Stomach smooth muscle (tissue), 2 donors: Measurements from ENCODE around the gene SPOCD1.

ENCODE experiments used
- H3K27ac ChIP-seq: one replicate; pipeline ENCODE4 v1.7.0; 2013; ENCODE audit warnings: mild to moderate bottlenecking, low read length, inconsistent platforms
- H3K27me3 ChIP-seq, 2 donors: one replicate each; pipeline ENCODE4 v1.7.0; 2013; ENCODE audit warnings: low read length in 2 of 2; ENCODE audit not compliant: insufficient read depth in 2 of 2, control insufficient read depth in 1 of 2
- H3K36me3 ChIP-seq, 2 donors: one replicate each; pipeline ENCODE4 v1.7.0; 2013; ENCODE audit warnings: low read length in 2 of 2; ENCODE audit not compliant: control insufficient read depth in 2 of 2, insufficient read depth in 2 of 2
- H3K4me1 ChIP-seq: one replicate; pipeline ENCODE4 v1.7.0; 2013; ENCODE audit warnings: low read length; ENCODE audit not compliant: control insufficient read depth, insufficient read depth
- H3K4me3 ChIP-seq, 2 donors: one replicate each; pipeline ENCODE4 v1.7.0; 2013; ENCODE audit warnings: low read length in 2 of 2
- H3K9ac ChIP-seq, 2 donors: one replicate each; pipeline ENCODE4 v1.7.0; 2013; ENCODE audit warnings: low read length in 2 of 2, mild to moderate bottlenecking in 1 of 2
- H3K9me3 ChIP-seq, 2 donors: one replicate each; pipeline ENCODE4 v1.7.0; 2013; ENCODE audit warnings: low read length in 2 of 2; ENCODE audit not compliant: control insufficient read depth in 2 of 2
- donor health status: healthy.
- donor health status: Pancreatic carcinoma.

The SPOCD1 gene

DNA sequence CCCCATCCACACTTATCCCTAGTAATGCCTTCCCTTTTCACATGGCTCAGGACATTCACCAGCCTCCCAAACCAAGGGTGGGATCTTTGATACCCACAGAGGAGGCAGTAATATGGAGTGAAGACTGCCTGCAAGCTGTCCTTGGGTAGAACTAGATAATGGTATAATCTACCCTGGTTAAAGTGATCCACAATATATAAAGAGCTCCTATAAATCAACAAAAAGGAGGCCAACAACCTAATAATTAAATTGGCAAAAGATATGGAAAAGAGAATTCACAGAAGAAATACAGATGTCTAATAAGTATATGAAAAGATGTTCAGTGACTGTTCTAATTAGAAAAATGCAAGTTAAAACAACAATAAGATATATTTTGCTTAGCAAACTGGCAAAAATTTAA lies 30.7 kb upstream of the SPOCD1 start:
- Histone ChIP-seq H3K4me1 (no peaks in the 10 kb centered on the region), H3K4me3 (no peak overlapping the region), H3K9ac (no peak overlapping the region), H3K36me3 (no peaks in the 10 kb centered on the region), H3K27me3 (no peaks in the 10 kb centered on the region), H3K27ac (no peak overlapping the region), H3K9me3 (no peaks in the 10 kb centered on the region)

DNA sequence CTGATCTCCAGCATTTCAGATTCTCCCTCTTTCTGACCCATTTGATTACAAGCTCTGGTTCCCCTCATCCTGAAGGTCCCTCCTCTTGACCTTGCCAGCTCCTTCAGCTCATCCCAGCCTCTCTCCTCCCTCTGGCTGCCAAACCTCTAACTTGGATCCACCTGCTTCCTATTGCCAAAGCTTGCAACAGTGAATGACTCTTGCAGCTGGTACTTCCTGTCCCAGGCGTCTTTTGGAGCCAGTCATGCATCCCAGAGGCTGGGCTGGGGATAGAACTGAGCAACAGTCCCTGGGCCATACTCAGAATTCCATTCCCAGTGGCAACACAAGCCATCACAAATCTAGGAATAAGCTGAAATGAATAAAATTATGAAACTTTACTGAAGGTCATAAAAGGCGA lies 27.7 kb upstream of the SPOCD1 start:
- Histone ChIP-seq H3K27ac (no peak overlapping the region), H3K27me3 (no peaks in the 10 kb centered on the region), H3K9ac (no peak overlapping the region), H3K4me3 (no peak overlapping the region), H3K9me3 (no peaks in the 10 kb centered on the region), H3K4me1 (no peaks in the 10 kb centered on the region), H3K36me3 (no peaks in the 10 kb centered on the region)

- Histone ChIP-seq H3K27me3 (peaks cover 0 to 3% of the 10 kb centered on the region in 2 donors), H3K36me3 (no peaks in the 10 kb centered on the region), H3K4me1 (no peaks in the 10 kb centered on the region), H3K9me3 (no peaks in the 10 kb centered on the region), H3K27ac (no peak overlapping the region), H3K4me3 (no peak overlapping the region), H3K9ac (no peak overlapping the region)
These were observed 24.0 kb upstream of the SPOCD1 start for GRCh38 chr1:31839662-31840343.

- no peaks in the 10 kb centered on the region for H3K9me3 ChIP-seq
- no peak overlapping the region for H3K4me3 ChIP-seq
- no peaks in the 10 kb centered on the region for H3K4me1 ChIP-seq
- H3K36me3 ChIP-seq: no peaks in the 10 kb centered on the region
- no peak overlapping the region for H3K27ac ChIP-seq
- H3K9ac ChIP-seq: no peak overlapping the region
- peaks cover 0 to 3% of the 10 kb centered on the region in 2 donors for H3K27me3 ChIP-seq
These were observed 21.8 kb upstream of the SPOCD1 start for GRCh38 chr1:31837451-31838158.

GRCh38 chr1:31836638-31837037 lies 20.8 kb upstream of the SPOCD1 start:
- Histone ChIP-seq H3K9me3 (no peaks in the 10 kb centered on the region), H3K4me3 (no peak overlapping the region), H3K36me3 (no peaks in the 10 kb centered on the region), H3K4me1 (no peaks in the 10 kb centered on the region), H3K27me3 (peaks cover 0 to 3% of the 10 kb centered on the region in 2 donors), H3K9ac (no peak overlapping the region), H3K27ac (no peak overlapping the region)

DNA sequence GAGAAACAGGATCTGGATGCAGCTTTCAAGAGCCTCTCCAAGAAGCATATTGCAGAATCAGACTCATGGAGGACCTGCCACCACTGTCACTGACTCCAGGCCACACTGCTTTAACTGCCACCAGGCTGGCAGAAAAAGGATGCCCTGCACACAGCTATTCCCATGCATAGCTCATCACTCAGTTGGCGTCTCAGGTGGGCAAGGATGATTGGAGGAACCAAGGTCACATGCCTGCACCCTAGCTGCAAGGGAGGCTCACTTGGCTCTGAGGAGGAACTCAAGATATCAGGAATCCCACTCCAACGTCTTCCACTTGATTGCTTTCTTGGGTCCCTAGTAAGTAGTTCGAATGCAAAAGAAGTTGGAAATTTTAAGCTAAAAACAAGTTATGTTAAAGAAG lies 19.6 kb upstream of the SPOCD1 start:
- H3K27ac ChIP-seq: no peak overlapping the region
- no peaks in the 10 kb centered on the region for H3K4me1 ChIP-seq
- H3K4me3 ChIP-seq: no peak overlapping the region
- peaks cover 0 to 5% of the 10 kb centered on the region in 2 donors for H3K27me3 ChIP-seq
- no peaks in the 10 kb centered on the region for H3K9me3 ChIP-seq
- H3K9ac ChIP-seq: no peak overlapping the region
- no peaks in the 10 kb centered on the region for H3K36me3 ChIP-seq

DNA sequence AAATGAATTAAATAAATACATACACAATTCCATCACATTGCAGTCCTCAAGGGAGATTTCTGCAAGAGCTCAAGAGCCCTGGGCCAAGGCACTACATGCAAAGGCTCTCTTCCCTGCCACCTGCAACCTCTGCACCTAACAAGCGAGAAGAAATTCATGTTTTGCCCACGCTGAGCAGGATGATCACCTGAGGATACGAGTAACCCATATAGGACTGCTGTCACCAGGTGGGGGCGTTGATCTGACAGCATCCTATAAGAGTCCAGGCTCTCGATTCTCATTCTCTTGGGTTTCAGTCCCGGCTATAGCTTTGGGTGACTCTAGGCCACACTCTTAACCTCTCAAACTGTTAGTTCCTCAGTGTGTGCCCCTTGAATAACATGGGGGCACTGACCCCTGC lies 18.7 kb upstream of the SPOCD1 start:
- Histone ChIP-seq H3K4me3 (no peak overlapping the region), H3K9ac (no peak overlapping the region), H3K9me3 (no peaks in the 10 kb centered on the region), H3K27me3 (peaks cover 0 to 7% of the 10 kb centered on the region in 2 donors), H3K27ac (no peak overlapping the region), H3K4me1 (no peaks in the 10 kb centered on the region), H3K36me3 (no peaks in the 10 kb centered on the region)

GRCh38 chr1:31831397-31832378 lies 15.9 kb upstream of the SPOCD1 start:
- Histone ChIP-seq H3K9me3 (no peaks in the 10 kb centered on the region), H3K27ac (no peak overlapping the region), H3K27me3 (peaks cover 0 to 6% of the 10 kb centered on the region in 2 donors), H3K4me3 (no peak overlapping the region), H3K4me1 (no peaks in the 10 kb centered on the region), H3K36me3 (no peaks in the 10 kb centered on the region), H3K9ac (no peak overlapping the region)

DNA sequence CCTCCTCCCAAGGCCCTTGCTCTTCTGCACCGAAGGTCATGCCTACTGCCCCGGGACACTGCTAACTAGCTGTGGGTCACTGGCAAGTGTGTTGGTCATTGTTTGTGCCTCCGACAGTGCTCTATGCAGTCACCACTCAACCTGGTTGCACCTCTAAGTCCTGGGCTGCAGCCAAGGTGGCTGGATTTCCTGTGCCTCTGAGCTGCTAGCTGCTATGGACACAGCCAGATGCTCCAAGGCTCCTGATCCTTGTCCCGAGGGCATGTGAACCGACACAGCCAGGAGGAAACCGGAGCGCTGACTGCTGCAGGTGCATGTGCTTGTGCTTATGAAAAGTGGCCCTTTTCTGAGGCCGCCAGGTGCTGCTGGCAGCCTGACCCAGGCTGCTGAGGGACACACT lies 14.7 kb upstream of the SPOCD1 start:
- H3K27ac ChIP-seq: no peak overlapping the region
- H3K36me3 ChIP-seq: no peaks in the 10 kb centered on the region
- H3K9me3 ChIP-seq: no peaks in the 10 kb centered on the region
- no peaks in the 10 kb centered on the region for H3K4me1 ChIP-seq
- no peak overlapping the region for H3K9ac ChIP-seq
- no peak overlapping the region for H3K4me3 ChIP-seq
- H3K27me3 ChIP-seq: peaks cover 0 to 6% of the 10 kb centered on the region in 2 donors

GRCh38 chr1:31830065-31830464 lies 14.2 kb upstream of the SPOCD1 start:
- H3K4me1 ChIP-seq: no peaks in the 10 kb centered on the region

More at GRCh38 chr1:31830065-31830464, 14.2 kb upstream of the SPOCD1 start:
- Histone ChIP-seq H3K9me3 (no peaks in the 10 kb centered on the region), H3K36me3 (no peaks in the 10 kb centered on the region), H3K27me3 (peaks cover 0 to 6% of the 10 kb centered on the region in 2 donors), H3K9ac (no peak overlapping the region), H3K4me3 (no peak overlapping the region), H3K27ac (no peak overlapping the region)
